ENCODE data around the gene SFRP5. TPM values are rescaled to one million over a fixed set of nuclear protein-coding genes. Genes with fewer than 3 reads are reported as not detected.

Gene SFRP5
- total and polyA plus RNA-seq, 10 donors: 0.09 to 3.6 TPM; not detected in 8

DNA sequence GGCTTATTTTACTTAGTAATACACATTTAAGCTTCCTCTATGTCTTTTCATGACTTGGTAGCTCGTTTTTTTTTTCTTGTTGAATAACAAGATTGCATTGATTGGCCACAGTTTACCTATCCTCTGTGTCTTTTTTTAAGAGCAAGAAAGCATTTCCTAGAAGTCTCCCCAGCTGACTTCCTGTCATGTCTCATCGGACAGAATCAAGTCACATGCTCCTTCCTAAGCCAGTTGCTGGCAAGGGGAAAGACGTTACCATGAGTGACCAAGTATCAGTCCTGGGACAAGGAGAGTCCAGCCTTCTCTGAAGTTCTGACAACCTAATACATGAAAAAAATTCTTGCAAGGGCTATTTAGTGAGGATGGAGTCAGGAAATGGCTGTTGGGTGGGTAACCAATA, 24.9 kb upstream of the SFRP5 start:
- TF ChIP-seq POLR2AphosphoS5 (IDR thresholded peaks at IDR 0.05): no peak
- TF ChIP-seq POLR2A (IDR thresholded peaks at IDR 0.05): no peak
- TF ChIP-seq, protein P1, sequence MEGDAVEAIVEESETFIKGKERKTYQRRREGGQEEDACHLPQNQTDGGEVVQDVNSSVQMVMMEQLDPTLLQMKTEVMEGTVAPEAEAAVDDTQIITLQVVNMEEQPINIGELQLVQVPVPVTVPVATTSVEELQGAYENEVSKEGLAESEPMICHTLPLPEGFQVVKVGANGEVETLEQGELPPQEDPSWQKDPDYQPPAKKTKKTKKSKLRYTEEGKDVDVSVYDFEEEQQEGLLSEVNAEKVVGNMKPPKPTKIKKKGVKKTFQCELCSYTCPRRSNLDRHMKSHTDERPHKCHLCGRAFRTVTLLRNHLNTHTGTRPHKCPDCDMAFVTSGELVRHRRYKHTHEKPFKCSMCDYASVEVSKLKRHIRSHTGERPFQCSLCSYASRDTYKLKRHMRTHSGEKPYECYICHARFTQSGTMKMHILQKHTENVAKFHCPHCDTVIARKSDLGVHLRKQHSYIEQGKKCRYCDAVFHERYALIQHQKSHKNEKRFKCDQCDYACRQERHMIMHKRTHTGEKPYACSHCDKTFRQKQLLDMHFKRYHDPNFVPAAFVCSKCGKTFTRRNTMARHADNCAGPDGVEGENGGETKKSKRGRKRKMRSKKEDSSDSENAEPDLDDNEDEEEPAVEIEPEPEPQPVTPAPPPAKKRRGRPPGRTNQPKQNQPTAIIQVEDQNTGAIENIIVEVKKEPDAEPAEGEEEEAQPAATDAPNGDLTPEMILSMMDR (IDR thresholded peaks at IDR 0.05 in 8 of 11, conservative IDR thresholded peaks at IDR 0.05 in 3 of 11): no peak
- Histone ChIP-seq H3K27ac (peak overlapping the region in 2 of 8 donors; percentile 12 to 35), H3K4me3 (peak overlapping the region in 1 of 8 donors; percentile 42), H3K9me3 (peaks cover 0 to 18% (median 12%) of the 10 kb centered on the region in 8 donors), H3K27me3 (replicated peaks in 1 of 7) (peaks cover 0 to 26% (median 2%) of the 10 kb centered on the region in 7 donors), H3K36me3 (no peaks in the 10 kb centered on the region), H3K4me1 (peaks cover 0 to 11% (median 2%) of the 10 kb centered on the region in 6 donors)
- WGBS, 5 donors: 12 to 22% (median 18%) methylated on average over 3 of the region's 3 CpGs
- DNase-seq: no peak
- intact Hi-C loops (cut with DNase I; ENCODE audit: low total_unique reads): no loop called here

DNA sequence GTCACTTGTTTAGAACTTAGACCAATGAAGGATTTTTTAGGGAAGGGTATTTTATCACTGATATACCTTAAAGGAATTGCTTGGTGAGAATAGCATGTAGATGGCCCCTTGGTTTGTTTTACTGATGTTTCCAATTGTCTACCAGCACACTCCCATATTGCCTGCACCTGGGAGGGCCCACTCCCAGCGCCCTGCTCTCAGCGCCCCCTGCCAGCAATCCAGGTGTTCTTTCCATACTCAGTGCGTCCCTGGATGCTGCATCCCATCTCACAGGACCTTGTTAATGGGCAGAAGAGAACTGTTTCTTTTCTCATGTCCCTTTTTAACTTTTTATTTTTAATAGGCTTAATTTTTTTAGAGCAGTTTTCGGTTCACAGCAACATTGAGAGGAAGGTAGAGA, 24.1 kb upstream of the SFRP5 start:
- intact Hi-C loops (cut with DNase I; ENCODE audit: low total_unique reads): no loop called here
- TF ChIP-seq POLR2AphosphoS5 (IDR thresholded peaks at IDR 0.05): no peak
- TF ChIP-seq, protein P1 (IDR thresholded peaks at IDR 0.05 in 8 of 11, conservative IDR thresholded peaks at IDR 0.05 in 3 of 11): no peak
- Histone ChIP-seq H3K27ac (peak overlapping the region in 1 of 8 donors; percentile 12), H3K27me3 (replicated peaks in 1 of 7) (peaks cover 0 to 26% (median 3%) of the 10 kb centered on the region in 7 donors), H3K36me3 (no peaks in the 10 kb centered on the region), H3K4me3 (no peak overlapping the region), H3K9me3 (peaks cover 0 to 18% (median 12%) of the 10 kb centered on the region in 8 donors), H3K4me1 (peaks cover 0 to 12% (median 2%) of the 10 kb centered on the region in 6 donors)
- 64 to 80% (median 75%) methylated on average over 4 of the region's 4 CpGs for WGBS, 5 donors
- DNase-seq: no peak

DNA sequence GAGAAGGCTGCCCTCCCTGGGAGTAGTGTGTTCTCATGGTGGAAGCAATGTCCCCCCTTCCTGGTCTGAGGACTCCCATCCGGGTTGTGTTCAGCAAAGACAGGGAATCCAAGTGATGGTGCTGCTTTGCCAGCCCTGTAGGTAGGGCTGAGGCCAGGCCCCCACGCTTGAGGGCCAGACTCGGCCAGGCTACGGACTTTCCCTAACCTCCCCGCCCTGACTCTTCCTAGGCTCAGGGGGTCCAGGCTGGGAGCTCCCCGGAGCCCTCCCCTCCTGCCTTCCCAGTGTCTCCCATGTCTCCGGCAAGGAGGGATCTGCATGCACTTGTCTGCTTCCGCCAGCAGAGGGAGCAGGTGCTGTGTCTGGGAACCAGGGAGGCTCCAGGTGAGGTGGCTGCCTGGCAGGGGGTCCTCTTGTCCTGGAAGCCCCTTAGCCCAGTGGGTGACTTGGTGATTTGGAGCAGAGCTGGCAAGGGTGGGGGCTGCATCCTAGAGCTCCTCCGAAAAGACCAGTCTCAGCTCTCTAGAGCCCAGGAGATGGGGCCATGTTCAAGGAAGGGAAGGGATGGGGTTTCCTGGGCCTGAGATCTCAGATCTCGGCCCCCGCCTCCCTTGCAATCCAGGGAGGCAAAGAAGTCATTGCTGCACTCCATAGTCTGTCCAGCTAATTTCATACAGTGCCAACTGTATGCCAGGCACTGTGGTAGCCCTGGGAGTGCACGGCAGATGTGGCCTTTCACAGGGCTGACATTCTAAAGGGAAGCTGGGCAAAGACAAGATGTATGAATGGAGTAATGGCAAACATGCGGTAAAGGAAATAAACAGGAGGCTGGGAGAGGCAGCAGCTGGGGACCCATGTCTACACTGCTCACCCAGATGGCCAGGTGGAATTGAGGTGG, 20.3 kb upstream of the SFRP5 start:
- no peaks in the 10 kb centered on the region for H3K36me3 ChIP-seq
- 26 to 42% (median 29%) methylated on average over 7 to 13 of the region's 13 CpGs for WGBS, 5 donors
- intact Hi-C loops (cut with DNase I; ENCODE audit: low total_unique reads): loop anchor here (2.0 kb wide), 1 partner anchor 79 kb away; no protein-coding TSS in a partner anchor
- H3K4me3 ChIP-seq: no peak overlapping the region
- peak; percentile 88 for DNase-seq
- H3K9me3 ChIP-seq: no peaks in the 10 kb centered on the region
- H3K27me3 ChIP-seq (replicated peaks in 1 of 7): peaks cover 0 to 50% (median 3%) of the 10 kb centered on the region in 7 donors
- TF ChIP-seq POLR2A (IDR thresholded peaks at IDR 0.05): no peak
- TF ChIP-seq, protein P1 (IDR thresholded peaks at IDR 0.05 in 8 of 11, conservative IDR thresholded peaks at IDR 0.05 in 3 of 11): peak; percentile 63 to 94 (median 84)
- H3K27ac ChIP-seq: no peak overlapping the region
- H3K4me1 ChIP-seq: peaks cover 0 to 20% (median 2%) of the 10 kb centered on the region in 6 donors

DNA sequence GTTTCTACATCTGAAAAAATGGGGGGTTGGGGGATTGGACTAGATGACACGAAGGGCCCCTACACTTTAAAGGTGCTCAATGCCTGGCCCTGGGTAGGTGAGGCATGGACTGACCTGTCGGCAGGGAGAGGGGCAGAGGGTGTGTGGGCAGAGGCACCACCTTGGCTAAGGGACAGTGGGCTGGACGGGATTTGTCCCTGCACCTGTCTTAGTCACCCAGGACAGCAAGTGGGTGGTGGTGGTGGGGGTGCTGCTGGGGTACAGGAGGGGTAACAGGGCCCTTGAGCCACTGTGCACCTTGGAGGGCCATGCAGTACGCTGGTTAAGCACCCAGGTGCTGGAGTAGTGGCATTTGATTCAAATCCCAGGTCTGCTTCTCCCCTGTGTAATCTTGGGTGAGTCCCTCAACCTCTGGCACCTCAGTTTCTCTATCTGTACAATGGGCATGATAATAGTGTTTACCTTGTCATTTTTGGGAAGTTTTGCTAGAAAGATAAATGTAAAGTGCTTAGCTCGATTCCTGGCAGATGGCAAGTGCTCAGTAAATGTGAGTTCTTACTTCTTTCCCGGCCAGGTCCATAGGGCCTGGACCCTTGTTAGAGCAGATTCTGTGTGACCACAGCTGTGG, 18.1 kb upstream of the SFRP5 start:
- Histone ChIP-seq H3K9me3 (no peaks in the 10 kb centered on the region), H3K36me3 (no peaks in the 10 kb centered on the region), H3K4me3 (no peak overlapping the region), H3K27me3 (replicated peaks in 1 of 7) (peaks cover 0 to 47% (median 3%) of the 10 kb centered on the region in 7 donors), H3K27ac (no peak overlapping the region), H3K4me1 (peaks cover 0 to 17% (median 2%) of the 10 kb centered on the region in 6 donors)
- intact Hi-C loops (cut with DNase I; ENCODE audit: low total_unique reads): loop anchor here (2.0 kb wide), 1 partner anchor 81 kb away; no protein-coding TSS in a partner anchor
- DNase-seq: no peak
- 60 to 76% (median 70%) methylated on average over 5 to 6 of the region's 6 CpGs for WGBS, 5 donors
- TF ChIP-seq, protein P1 (IDR thresholded peaks at IDR 0.05 in 8 of 11, conservative IDR thresholded peaks at IDR 0.05 in 3 of 11): no peak
- no peak for TF ChIP-seq POLR2AphosphoS5 (IDR thresholded peaks at IDR 0.05)
- no peak for TF ChIP-seq POLR2A (IDR thresholded peaks at IDR 0.05)

Measured in spleen (tissue), 11 donors.